Activated naive CD4-positive, alpha-beta T cell treated with Interleukin-2 at 50 U/mL for 16 hours (primary cell): Measurements from ENCODE around the gene WRAP73.
"Not testable (repeated sequence)": the region's sequence is repeated elsewhere in the genome, so short reads cannot be mapped to it uniquely, and the experiment has no call there.

ENCODE experiments used
- DNase-seq: peaks from one replicate; pipeline ENCODE4 v3.0.0-alpha.2; 2020

Gene WRAP73

DNA sequence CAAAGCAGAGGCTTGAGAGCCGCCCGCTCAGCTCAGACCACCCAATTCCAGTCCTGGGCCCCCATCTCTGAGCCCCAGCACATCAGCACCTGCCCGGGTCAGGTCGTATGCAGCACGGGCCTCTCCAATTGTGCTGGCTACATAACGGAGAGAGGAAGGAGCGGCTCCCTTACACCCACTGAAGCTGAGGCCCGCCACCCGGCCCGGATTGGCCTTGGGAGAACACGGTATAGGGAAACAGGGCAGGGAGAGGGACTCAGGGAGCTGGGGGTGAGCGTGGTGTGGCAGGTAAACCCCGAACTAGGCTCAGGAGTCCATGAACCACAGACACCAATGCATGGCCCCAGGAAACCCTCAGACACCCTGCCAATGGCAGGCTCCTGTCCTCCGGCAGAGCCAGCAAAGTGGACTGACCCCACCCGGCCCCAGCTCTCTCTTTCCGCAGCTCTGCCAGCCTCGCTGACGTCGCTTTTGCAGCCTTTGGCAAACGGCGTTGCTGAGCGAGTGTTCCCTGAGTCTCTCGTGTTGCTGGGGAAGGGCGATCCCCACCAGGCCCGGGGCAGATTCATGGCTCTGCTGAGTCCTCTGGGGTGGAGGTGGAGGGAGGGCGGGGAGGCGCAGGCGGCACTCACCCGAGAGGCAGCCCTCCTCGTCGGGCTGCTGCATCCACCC, 55.1 kb downstream of the WRAP73 start:
- no peak for DNase-seq

DNA sequence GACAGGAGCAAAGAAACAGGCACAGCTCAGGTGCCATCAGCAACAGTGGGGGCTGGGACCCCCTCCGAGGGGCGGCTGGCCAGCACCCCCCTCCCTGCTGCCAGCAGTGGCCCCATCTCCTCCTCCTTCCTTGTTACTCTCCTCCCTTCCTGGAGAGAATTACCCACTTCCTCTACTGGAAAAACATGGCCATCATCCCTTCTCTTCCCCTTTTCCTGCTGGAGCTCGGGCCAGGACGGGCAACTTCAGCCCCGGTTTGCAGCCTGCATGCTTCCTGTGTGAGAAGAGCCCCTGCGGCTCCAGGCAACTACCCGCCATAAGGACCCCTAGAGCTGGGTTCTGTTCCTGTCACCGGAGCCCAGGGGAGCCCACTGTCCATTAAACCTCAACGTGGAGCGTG, 56.2 kb downstream of the WRAP73 start:
- DNase-seq, result no peak

DNA sequence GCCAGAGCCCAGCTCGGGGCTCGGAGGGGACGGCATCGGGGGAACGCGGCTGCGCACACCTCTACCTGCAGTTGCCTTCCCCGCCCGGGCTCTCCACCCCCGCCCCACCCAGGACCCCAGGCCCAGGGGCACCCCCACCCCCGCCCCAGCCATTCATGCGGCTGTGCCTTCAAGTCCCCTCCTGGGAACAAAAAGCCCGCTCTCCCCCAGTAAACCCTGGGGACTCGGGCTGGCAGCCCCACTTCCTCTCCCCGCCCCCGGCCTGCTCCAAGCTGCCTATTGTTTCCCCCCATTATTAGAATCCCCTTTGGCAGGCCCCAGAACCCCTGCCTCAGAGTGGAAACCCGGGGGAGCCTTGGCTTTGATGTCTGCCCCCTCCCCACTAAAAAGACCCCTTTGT, 56.6 kb downstream of the WRAP73 start:
- DNase-seq, result no peak

DNA sequence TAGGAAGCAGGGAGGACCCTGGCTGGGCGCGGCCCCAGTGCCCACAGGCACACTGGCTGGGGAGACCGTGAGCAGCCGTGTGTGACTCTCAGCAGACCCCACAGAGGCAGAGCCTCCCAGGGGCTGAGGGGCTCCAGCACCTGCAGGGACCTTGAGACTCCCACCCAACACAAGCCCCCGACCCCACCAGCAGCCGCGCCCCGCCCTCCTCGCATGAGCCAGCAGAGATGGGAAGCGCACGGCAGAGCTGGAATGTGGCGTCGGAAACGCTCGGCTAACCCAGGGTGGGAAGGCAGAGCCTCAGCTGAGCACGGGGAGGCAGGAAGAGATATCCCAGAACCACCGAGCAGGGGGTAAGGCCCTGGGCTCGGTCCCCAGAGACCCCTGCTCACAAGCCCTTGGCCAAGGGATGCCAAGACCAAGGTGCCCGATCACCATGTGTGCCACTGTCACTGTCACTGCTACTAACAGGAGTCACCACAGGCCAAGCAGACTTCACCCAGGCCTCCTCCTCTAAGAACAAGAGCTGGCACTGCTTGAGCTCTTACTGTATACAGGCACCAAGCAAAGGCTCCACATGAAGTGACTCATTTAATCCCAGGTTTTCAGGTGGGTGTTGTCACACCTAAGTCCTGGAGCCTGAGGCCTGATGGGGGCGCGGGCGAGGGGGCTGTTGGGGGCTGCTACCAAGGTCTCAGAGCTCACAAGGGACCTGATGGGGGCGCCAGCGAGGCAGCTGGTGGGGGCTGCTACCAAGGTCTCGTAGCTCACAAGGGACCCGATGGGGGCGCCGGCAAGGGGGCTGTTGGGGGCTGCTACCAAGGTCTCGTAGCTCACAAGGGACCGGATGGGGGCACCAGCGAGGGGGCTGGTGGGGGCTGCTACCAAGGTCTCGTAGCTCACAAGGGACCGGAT, 58.7 kb downstream of the WRAP73 start:
- DNase-seq, result no peak

DNA sequence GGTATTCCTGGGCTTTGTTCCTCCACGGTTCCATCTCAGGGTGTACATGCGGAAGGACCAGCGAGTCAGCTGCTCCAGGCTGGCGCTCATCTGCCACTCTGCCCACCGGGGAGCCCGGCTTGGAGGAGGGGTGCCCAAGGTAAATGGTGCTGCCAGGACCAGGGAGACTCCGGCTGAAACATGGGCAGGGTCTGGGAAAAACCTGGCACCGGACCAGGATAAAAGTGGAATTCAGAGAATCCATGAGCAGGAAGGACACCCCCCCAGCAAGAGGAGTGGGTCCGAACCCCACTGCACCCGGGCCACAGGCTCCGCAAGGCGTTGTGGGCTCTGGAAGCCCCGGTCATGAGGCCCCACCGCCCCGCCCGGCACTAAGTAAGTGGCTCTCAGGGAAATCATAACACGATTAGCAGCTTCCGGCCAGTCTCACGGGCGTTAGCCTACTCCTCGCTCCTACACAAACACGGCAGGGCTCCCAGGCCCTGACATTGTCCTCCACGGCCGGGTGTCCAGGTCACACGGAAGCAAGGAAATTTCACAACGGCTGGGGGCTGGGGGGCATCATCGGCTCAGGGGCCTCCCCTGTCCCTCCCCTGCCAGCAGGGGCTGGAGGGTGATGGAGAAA, 59.7 kb downstream of the WRAP73 start:
- no peak for DNase-seq

DNA sequence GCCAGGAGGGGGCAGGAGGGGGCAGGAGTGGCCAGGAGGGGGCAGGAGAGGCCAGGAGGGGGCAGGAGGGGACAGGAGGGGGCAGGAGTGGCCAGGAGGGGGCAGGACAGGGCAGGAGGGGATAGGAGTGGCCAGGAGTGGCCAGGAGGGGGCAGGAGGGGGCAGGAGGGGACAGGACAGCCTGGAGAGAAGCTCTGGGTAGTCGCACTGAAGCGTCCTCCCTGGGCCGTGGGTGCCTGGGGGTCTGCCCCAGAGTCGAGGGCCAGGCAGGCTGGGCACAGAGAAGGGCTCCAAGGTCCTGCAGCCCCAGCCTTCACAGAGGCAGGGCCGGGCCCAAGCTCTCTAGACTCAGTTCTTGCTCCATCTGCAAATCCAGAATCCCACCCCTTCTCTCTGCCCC, 61.5 kb downstream of the WRAP73 start:
- DNase-seq, result no peak

DNA sequence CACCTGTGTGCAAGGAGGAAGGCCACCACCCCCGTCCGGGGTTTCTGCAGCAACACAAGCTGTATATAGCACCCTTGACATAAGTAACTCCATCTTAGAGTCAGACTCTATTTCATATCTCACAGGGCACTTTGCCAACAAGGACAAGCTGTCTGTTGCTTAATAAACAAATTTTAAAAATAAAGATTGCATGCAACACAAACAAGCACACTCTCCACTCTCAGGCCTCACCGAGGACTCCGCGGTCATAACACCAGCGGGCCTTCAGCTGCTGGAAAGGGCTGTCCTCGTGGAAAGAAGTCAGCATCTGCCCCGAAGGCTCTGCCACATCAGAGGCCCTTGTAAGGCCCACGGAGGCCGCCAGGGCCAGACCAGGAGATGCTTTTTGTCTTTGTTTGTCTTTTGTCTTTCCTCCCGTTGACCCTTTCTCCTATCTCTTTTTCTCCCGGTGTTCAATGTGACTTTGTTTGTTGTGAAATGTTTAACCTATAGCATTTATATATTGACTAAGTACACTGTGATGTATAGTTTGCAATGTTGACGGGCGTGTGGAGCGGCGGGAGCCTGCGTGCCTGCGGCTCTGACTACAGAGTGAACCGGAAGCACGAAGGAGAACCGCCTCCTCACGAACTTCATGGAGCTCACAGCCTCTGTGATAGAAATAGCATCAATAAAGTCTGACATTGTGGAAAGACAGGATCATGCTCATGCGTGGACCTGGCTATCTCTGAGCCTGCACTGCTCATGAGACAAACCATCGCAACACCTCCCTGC, 62.7 kb downstream of the WRAP73 start:
- DNase-seq, result no peak

DNA sequence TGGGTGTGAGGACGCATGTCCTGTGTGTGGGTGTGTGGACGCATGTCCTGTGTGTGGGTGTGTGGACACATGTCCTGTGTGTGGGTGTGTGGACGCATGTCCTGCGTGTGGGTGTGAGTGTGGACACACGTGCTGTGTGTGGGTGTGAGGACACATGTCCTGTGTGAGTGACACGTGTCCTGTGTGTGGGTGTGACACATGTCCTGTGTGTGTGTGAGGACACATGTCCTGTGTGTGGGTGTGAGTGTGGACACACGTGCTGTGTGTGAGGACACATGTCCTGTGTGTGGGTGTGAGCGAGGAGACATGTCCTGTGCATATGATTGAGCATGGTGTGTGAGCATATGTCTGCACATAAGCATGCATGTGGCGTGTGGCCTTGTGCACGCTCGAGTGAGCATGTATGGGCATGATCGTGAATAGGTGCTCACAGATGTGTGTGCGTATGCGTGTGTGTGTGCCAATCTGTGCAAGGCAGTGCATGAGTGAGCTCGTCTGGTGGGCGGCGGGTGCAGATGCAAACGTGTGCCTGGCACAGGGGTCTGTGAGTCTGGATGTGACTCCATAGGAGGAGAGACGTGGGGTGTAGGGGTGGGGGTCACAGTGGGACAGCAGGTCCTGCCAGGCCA, 63.8 kb downstream of the WRAP73 start:
- DNase-seq, result no peak

DNA sequence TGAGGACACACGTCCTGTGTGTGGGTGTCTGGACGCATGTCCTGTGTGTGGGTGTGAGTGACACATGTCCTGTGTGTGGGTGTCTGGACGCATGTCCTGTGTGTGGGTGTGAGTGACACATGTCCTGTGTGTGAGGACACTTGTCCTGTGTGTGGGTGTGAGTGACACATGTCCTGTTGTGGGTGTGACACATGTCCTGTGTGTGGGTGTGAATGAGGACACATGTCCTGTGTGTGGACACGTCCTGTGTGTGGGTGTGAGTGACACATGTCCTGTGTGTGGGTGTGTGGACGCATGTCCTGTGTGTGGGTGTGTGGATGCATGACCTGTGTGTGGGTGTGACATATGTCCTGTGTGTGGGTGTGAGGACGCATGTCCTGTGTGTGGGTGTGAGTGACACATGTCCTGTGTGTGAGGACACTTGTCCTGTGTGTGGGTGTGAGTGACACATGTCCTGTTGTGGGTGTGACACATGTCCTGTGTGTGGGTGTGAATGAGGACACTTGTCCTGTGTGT, 64.5 kb downstream of the WRAP73 start:
- DNase-seq, result peak; percentile 21

DNA sequence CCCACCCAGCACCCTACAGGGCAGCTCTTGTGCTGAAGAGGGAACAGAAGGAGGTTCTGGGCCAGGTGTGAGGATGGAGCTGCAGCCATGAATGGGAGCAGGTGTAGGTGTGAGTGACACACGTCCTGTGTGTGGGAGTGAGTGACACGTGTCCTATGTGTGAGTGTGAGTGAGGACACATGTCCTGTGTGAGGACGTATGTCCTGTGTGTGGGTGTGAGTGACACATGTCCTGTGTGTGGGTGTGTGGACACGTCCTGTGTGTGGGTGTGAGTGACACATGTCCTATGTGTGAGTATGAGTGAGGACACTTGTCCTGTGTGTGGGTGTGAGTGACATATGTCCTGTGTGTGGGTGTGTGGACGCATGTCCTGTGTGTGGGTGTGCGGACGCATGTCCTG, 65.0 kb downstream of the WRAP73 start:
- peak; percentile 45 for DNase-seq

DNA sequence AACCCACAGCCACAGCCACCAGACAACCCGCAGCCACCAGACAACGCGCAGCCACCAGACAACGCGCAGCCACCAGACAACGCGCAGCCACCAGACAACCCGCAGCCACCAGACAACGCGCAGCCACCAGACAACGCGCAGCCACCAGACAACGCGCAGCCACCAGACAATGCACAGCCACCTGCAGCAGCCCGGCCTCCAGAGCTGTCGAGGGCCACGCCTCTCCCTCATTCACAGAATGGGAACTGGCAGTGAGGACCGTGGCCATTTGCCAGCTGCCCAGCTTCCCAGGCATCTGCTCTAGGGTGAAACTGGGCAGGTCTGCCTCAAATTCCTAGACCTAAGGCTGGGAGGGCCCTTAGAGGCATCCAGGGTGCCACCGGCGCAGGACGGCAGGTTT, 66.2 kb downstream of the WRAP73 start:
- DNase-seq, result not testable (repeated sequence)

- no peak for DNase-seq
These were observed 68.4 kb downstream of the WRAP73 start for GRCh38 chr1:3581296-3582036.
